Activated T-helper 1 cell treated with anti-CD3 and anti-CD28 coated beads, Interleukin-12 subunit alpha, Interleukin-12 subunit beta, Interleukin-2, Interleukin-4 antibody, amounts not matched to agents 30 ng/mL and 10 ng/mL and 1 ng/mL, durations not matched to agents 14 hours and 24 hours and 36 hours (primary cell): Measurements from ENCODE around the gene USP5. TPM values are rescaled to one million over a fixed set of nuclear protein-coding genes. Genes with fewer than 3 reads are reported as not detected.
"Not testable (repeated sequence)": the region's sequence is repeated elsewhere in the genome, so short reads cannot be mapped to it uniquely, and the experiment has no call there.

Experiments used
- DNase-seq: peaks from one replicate; pipeline ENCODE4 v3.0.0; 2021; ENCODE audit warnings: low spot score
- H3K27ac Mint-ChIP-seq: one replicate; pipeline ENCODE4 v1.8.0; 2021; ENCODE audit warnings: mild to moderate bottlenecking, mixed read lengths
- H3K27me3 Mint-ChIP-seq: one replicate; pipeline ENCODE4 v1.8.0; 2022; ENCODE audit warnings: mild to moderate bottlenecking, moderate library complexity, mixed read lengths; ENCODE audit not compliant: insufficient read depth
- H3K36me3 Mint-ChIP-seq: one replicate; pipeline ENCODE4 v1.8.0; 2021; ENCODE audit warnings: low read depth, mixed read lengths
- H3K4me1 Mint-ChIP-seq: one replicate; pipeline ENCODE4 v1.8.0; 2021; ENCODE audit warnings: low read depth, mixed read lengths
- H3K4me3 Mint-ChIP-seq: one replicate; pipeline ENCODE4 v1.8.0; 2021; ENCODE audit warnings: mild to moderate bottlenecking, moderate library complexity, mixed read lengths
- H3K9me3 Mint-ChIP-seq: one replicate; pipeline ENCODE4 v1.8.0; 2021; ENCODE audit warnings: mixed read lengths
- intact Hi-C: fragments of 100-400 bp; cut with micrococcal nuclease; formaldehyde crosslinking; loops from one replicate; pipeline ENCODE4 v1.15.1; 2024
- total RNA-seq: library from RNA; stranded (reverse); gene quantifications from 2 replicates; pipeline ENCODE4 v1.2.3, GENCODE V29; 2022

USP5 gene
- total RNA-seq, 1 donor from 2014 or later, result 127 TPM

- intact Hi-C loops, result loop anchor here (5.0 kb wide), 1 partner anchor 400 kb away; the partner anchor contains the start of genes MRPL51 and NCAPD2
- peak overlapping the region; percentile 33 for H3K4me3 Mint-ChIP-seq
These were observed 40.7 kb downstream of the USP5 start for GRCh38 chr12:6892683-6893082.

GRCh38 chr12:6894321-6894720 is 42.4 kb downstream of the USP5 start:
- H3K27me3 Mint-ChIP-seq, result no peaks in the 10 kb centered on the region
- intact Hi-C loops, result loop anchor here (5.0 kb wide), 1 partner anchor 402 kb away; the partner anchor contains the start of genes MRPL51 and NCAPD2
- H3K4me1 Mint-ChIP-seq, result peaks cover 20% of the 10 kb centered on the region
- no peak overlapping the region for H3K27ac Mint-ChIP-seq
- H3K9me3 Mint-ChIP-seq, result no peaks in the 10 kb centered on the region
- no peak for DNase-seq
- peaks cover 1% of the 10 kb centered on the region for H3K36me3 Mint-ChIP-seq
- no peak overlapping the region for H3K4me3 Mint-ChIP-seq

More at GRCh38 chr12:6892683-6893082, 40.7 kb downstream of the USP5 start:
- H3K27ac Mint-ChIP-seq, result peak overlapping the region; percentile 70
- not testable (repeated sequence) for H3K27me3 Mint-ChIP-seq, H3K9me3 Mint-ChIP-seq, H3K36me3 Mint-ChIP-seq, DNase-seq
- H3K4me1 Mint-ChIP-seq, result peaks cover 19% of the 10 kb centered on the region

GRCh38 chr12:6896846-6897435 is 45.0 kb downstream of the USP5 start:
- peaks cover 16% of the 10 kb centered on the region for H3K4me1 Mint-ChIP-seq

GRCh38 chr12:6899427-6899826 is 47.5 kb downstream of the USP5 start:
- DNase-seq, result no peak
- H3K4me3 Mint-ChIP-seq, result no peak overlapping the region
- H3K36me3 Mint-ChIP-seq, result peaks cover 1% of the 10 kb centered on the region
- H3K27ac Mint-ChIP-seq, result no peak overlapping the region
- H3K27me3 Mint-ChIP-seq, result no peaks in the 10 kb centered on the region
- intact Hi-C loops, result no loop called here
- peaks cover 11% of the 10 kb centered on the region for H3K4me1 Mint-ChIP-seq
- H3K9me3 Mint-ChIP-seq, result no peaks in the 10 kb centered on the region

More at GRCh38 chr12:6896846-6897435, 45.0 kb downstream of the USP5 start:
- H3K36me3 Mint-ChIP-seq, result peaks cover 1% of the 10 kb centered on the region
- H3K27me3 Mint-ChIP-seq, result no peaks in the 10 kb centered on the region
- no peak for DNase-seq
- no peaks in the 10 kb centered on the region for H3K9me3 Mint-ChIP-seq
- H3K4me3 Mint-ChIP-seq, result no peak overlapping the region
- no peak overlapping the region for H3K27ac Mint-ChIP-seq
- intact Hi-C loops, result no loop called here

GRCh38 chr12:6899837-6900519 is 48.0 kb downstream of the USP5 start:
- peaks cover 11% of the 10 kb centered on the region for H3K4me1 Mint-ChIP-seq
- H3K4me3 Mint-ChIP-seq, result no peak overlapping the region
- intact Hi-C loops, result loop anchor here (1.0 kb wide), 1 partner anchor 9 kb away; no protein-coding TSS in a partner anchor
- H3K27ac Mint-ChIP-seq, result peak overlapping the region; percentile 16
- H3K27me3 Mint-ChIP-seq, result no peaks in the 10 kb centered on the region
- no peaks in the 10 kb centered on the region for H3K9me3 Mint-ChIP-seq
- no peak for DNase-seq
- H3K36me3 Mint-ChIP-seq, result peaks cover 1% of the 10 kb centered on the region

- H3K4me1 Mint-ChIP-seq, result peaks cover 11% of the 10 kb centered on the region
- peaks cover 1% of the 10 kb centered on the region for H3K36me3 Mint-ChIP-seq
- intact Hi-C loops, result no loop called here
- no peaks in the 10 kb centered on the region for H3K9me3 Mint-ChIP-seq
- no peak for DNase-seq
- H3K4me3 Mint-ChIP-seq, result no peak overlapping the region
- H3K27ac Mint-ChIP-seq, result no peak overlapping the region
- no peaks in the 10 kb centered on the region for H3K27me3 Mint-ChIP-seq
These were observed 50.5 kb downstream of the USP5 start for GRCh38 chr12:6902448-6902847.

GRCh38 chr12:6903722-6904121 is 51.8 kb downstream of the USP5 start:
- DNase-seq, result no peak
- no peak overlapping the region for H3K27ac Mint-ChIP-seq
- H3K36me3 Mint-ChIP-seq, result no peaks in the 10 kb centered on the region
- H3K9me3 Mint-ChIP-seq, result no peaks in the 10 kb centered on the region
- no peaks in the 10 kb centered on the region for H3K27me3 Mint-ChIP-seq
- intact Hi-C loops, result loop anchor here (1.0 to 2.0 kb wide), 7 partner anchors 11 to 215 kb away; partner anchors contain the start of genes ENO2, LPCAT3, SPSB2 and USP5
- H3K4me3 Mint-ChIP-seq, result no peak overlapping the region
- peaks cover 11% of the 10 kb centered on the region for H3K4me1 Mint-ChIP-seq

- Mint-ChIP-seq H3K4me1 (peaks cover 8% of the 10 kb centered on the region), H3K27ac (no peak within 1 kb of the TSS), H3K4me3 (no peak within 1 kb of the TSS), H3K36me3 (no peaks in the 10 kb centered on the region), H3K27me3 (no peaks in the 10 kb centered on the region), H3K9me3 (no peaks in the 10 kb centered on the region)
- peak; percentile 97 for DNase-seq
- intact Hi-C loops, result loop anchor here (1.0 to 2.0 kb wide), 7 partner anchors 10 to 216 kb away; partner anchors contain the start of genes ENO2, LPCAT3, SPSB2 and USP5
These were observed 52.6 kb downstream of the USP5 start, which contains the start of gene LRRC23 for GRCh38 chr12:6904280-6905276. Gene LRRC23, plus strand, starts transcription at chr12:6904822. Its CDS starts 812 bp downstream, at chr12:6905634.

GRCh38 chr12:6905414-6906040 is 53.6 kb downstream of the USP5 start:
- intact Hi-C loops, result loop anchor here (2.0 kb wide), 1 partner anchor 217 kb away; the partner anchor contains the start of gene ZNF384
- no peaks in the 10 kb centered on the region for H3K4me1 Mint-ChIP-seq
- no peak overlapping the region for H3K27ac Mint-ChIP-seq
- no peaks in the 10 kb centered on the region for H3K27me3 Mint-ChIP-seq
- no peak for DNase-seq
- H3K9me3 Mint-ChIP-seq, result no peaks in the 10 kb centered on the region
- no peak overlapping the region for H3K4me3 Mint-ChIP-seq
- no peaks in the 10 kb centered on the region for H3K36me3 Mint-ChIP-seq

- H3K4me1 Mint-ChIP-seq, H3K9me3 Mint-ChIP-seq, intact Hi-C loops, H3K27me3 Mint-ChIP-seq, H3K27ac Mint-ChIP-seq, H3K4me3 Mint-ChIP-seq, H3K36me3 Mint-ChIP-seq, DNase-seq: not testable (repeated sequence)
These were observed 56.2 kb downstream of the USP5 start for GRCh38 chr12:6908141-6908540.

- Mint-ChIP-seq H3K36me3 (no peaks in the 10 kb centered on the region), H3K4me3 (no peak overlapping the region), H3K27ac (no peak overlapping the region), H3K9me3 (no peaks in the 10 kb centered on the region), H3K4me1 (peaks cover 17% of the 10 kb centered on the region), H3K27me3 (no peaks in the 10 kb centered on the region)
- DNase-seq, result no peak
- intact Hi-C loops, result no loop called here
These were observed 57.6 kb downstream of the USP5 start for GRCh38 chr12:6909421-6910145.
